ENCODE results near the gene SLC35F1.

The SLC35F1 gene

GRCh38 chr6:118122801-118123200, 215.7 kb downstream of the SLC35F1 start:
- no peak for DNase-seq (ENCODE audit: low spot score)

- no peak for DNase-seq (ENCODE audit: low spot score)
Observed at GRCh38 chr6:118123503-118124037, 216.5 kb downstream of the SLC35F1 start.

- DNase-seq (ENCODE audit: low spot score) = no peak
Observed at GRCh38 chr6:118124851-118125250, 217.8 kb downstream of the SLC35F1 start.

- DNase-seq (ENCODE audit: low spot score) = no peak
Observed at GRCh38 chr6:118128755-118129154, 221.7 kb downstream of the SLC35F1 start.

GRCh38 chr6:118134206-118134605, 227.1 kb downstream of the SLC35F1 start:
- DNase-seq (ENCODE audit: low spot score) = no peak

- no peak for DNase-seq (ENCODE audit: low spot score)
Observed at GRCh38 chr6:118134736-118135135, 227.7 kb downstream of the SLC35F1 start.

GRCh38 chr6:118135371-118135770, 228.3 kb downstream of the SLC35F1 start:
- no peak for DNase-seq (ENCODE audit: low spot score)

- no peak for DNase-seq (ENCODE audit: low spot score)
Observed at GRCh38 chr6:118141211-118141610, 234.1 kb downstream of the SLC35F1 start.

GRCh38 chr6:118146584-118146983, 239.5 kb downstream of the SLC35F1 start:
- no peak for DNase-seq (ENCODE audit: low spot score)

- no peak for DNase-seq (ENCODE audit: low spot score)
Observed at GRCh38 chr6:118147511-118147910, 240.4 kb downstream of the SLC35F1 start.

- DNase-seq (ENCODE audit: low spot score) = no peak
Observed at GRCh38 chr6:118148561-118148960, 241.5 kb downstream of the SLC35F1 start.

GRCh38 chr6:118152524-118152923, 245.5 kb downstream of the SLC35F1 start:
- no peak for DNase-seq (ENCODE audit: low spot score)

GRCh38 chr6:118161343-118161742, 254.3 kb downstream of the SLC35F1 start:
- DNase-seq (ENCODE audit: low spot score) = no peak

- no peak for DNase-seq (ENCODE audit: low spot score)
Observed at GRCh38 chr6:118163542-118163941, 256.5 kb downstream of the SLC35F1 start.

GRCh38 chr6:118165500-118165899, 258.4 kb downstream of the SLC35F1 start:
- DNase-seq (ENCODE audit: low spot score) = no peak

- no peak for DNase-seq (ENCODE audit: low spot score)
Observed at GRCh38 chr6:118168421-118168820, 261.4 kb downstream of the SLC35F1 start.

GRCh38 chr6:118171852-118172251, 264.8 kb downstream of the SLC35F1 start:
- no peak for DNase-seq (ENCODE audit: low spot score)

GRCh38 chr6:118174071-118174470, 267.0 kb downstream of the SLC35F1 start:
- DNase-seq (ENCODE audit: low spot score) = no peak

GRCh38 chr6:118177720-118178119, 270.7 kb downstream of the SLC35F1 start:
- no peak for DNase-seq (ENCODE audit: low spot score)

GRCh38 chr6:118179048-118179447, 272.0 kb downstream of the SLC35F1 start:
- no peak for DNase-seq (ENCODE audit: low spot score)

GRCh38 chr6:118186672-118187567, 279.9 kb downstream of the SLC35F1 start:
- no peak for DNase-seq (ENCODE audit: low spot score)

GRCh38 chr6:118187568-118188164, 280.6 kb downstream of the SLC35F1 start:
- DNase-seq (ENCODE audit: low spot score) = no peak

- no peak for DNase-seq (ENCODE audit: low spot score)
Observed at GRCh38 chr6:118188561-118188960, 281.5 kb downstream of the SLC35F1 start.
